HepG2 (cell line): ENCODE data around the gene SLC5A8. TPM values are rescaled to one million over a fixed set of nuclear protein-coding genes. Genes with fewer than 3 reads are reported as not detected.

Experiments
- CC2D1A ChIP-seq: sonication (generic); formaldehyde crosslinking; IDR thresholded peaks from 2 replicates; pipeline ENCODE4 v1.8.1; 2023; ENCODE audit warnings: mild to moderate bottlenecking, missing genetic modification reagents
- FOSL2 ChIP-seq: sonication (generic); formaldehyde crosslinking; IDR thresholded peaks from 2 replicates; pipeline ENCODE4 v1.4.0; 2020; ENCODE audit warnings: missing genetic modification reagents
- MED13 ChIP-seq: sonication (generic); formaldehyde crosslinking; IDR thresholded peaks from 2 replicates; pipeline ENCODE4 v1.5.0; 2020; ENCODE audit warnings: missing genetic modification reagents
- MED8 ChIP-seq: sonication (generic); formaldehyde crosslinking; IDR thresholded peaks from 2 replicates; pipeline ENCODE4 v1.8.1; 2023; ENCODE audit warnings: mild to moderate bottlenecking, missing genetic modification reagents; ENCODE audit not compliant: insufficient replicate concordance
- RFX3 ChIP-seq: IDR thresholded peaks from 2 replicates; pipeline ENCODE4 v1.6.1; 2016; ENCODE audit warnings: missing biosample characterization, missing genetic modification reagents
- polyA plus RNA-seq, 8 experiments: library from polyadenylated mRNA; depleted of rRNA in 3 of 8; stranded (reverse) in 7 of 8; unstranded in 1 of 8; fragments of >200 nt; fragmentation: Illumina TruSeq in 4 of 8; extraction: Trizol in 4 of 8; gene quantifications; 2 replicates each; pipeline versions ENCODE4 v1.2.1 to v1.2.3, GENCODE V29; 2011 to 2016; ENCODE audit warnings: low read depth in 4 of 8, missing spikeins in 1 of 8, mixed read lengths in 1 of 8; ENCODE audit not compliant: insufficient read depth in 1 of 8
- total RNA-seq, 5 experiments: library from RNA; depleted of rRNA; stranded (reverse); fragments of >200 nt; fragmentation: Illumina TruSeq; extraction: Trizol; gene quantifications; 2 replicates each; pipeline ENCODE4 v1.2.3, GENCODE V29; 2016; ENCODE audit warnings: low read depth in 1 of 5
- TF ChIP-seq, protein P1 (sequence below), 2 experiments: fragments of 450-650 bp in 1 of 2; sonication (generic) in 1 of 2; formaldehyde crosslinking in 1 of 2; IDR thresholded peaks; 2 replicates each; pipeline versions ENCODE4 v1.6.1 to v1.8.0; 2016 to 2022; ENCODE audit warnings: antibody characterized with exemption in 1 of 2, mild to moderate bottlenecking in 1 of 2, missing genetic modification reagents in 1 of 2
- TF ChIP-seq, protein P2 (sequence below): sonication (generic); formaldehyde crosslinking; IDR thresholded peaks from 2 replicates; pipeline ENCODE4 v1.9.0; 2021; ENCODE audit warnings: mild to moderate bottlenecking, missing genetic modification reagents

Gene SLC5A8
- total and polyA plus RNA-seq, 2 of the 13 experiments (the other 11 are each of a cell fraction or from before 2014, with no cell fraction given) = not detected

DNA sequence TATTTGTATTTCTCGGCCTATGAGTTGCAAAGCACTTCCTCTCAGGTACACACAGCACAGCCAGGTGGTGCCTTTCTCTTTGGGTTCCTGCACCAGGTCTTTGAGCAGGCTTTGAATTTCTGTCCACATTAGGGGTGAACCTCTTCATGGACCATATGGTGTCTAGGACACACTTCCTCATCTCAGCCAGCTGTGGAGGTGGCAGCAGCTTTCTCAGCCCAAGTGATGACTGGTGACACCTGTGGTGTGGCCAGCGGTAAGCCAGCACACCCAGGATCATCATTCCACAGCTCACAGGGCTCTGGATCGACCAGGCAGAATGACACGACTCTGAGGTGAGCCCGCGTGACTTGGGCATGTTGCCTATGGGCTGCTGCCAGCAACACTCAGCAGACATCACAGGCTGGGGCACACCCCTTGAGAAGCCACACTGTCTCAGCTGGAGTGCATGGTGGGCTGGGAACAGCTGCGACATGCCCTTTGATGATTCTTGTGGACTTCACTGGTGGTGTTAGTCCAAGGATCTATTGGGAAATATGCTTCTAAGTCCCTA lies 36.8 kb downstream of the SLC5A8 start (continued):
- TF ChIP-seq, protein P1, sequence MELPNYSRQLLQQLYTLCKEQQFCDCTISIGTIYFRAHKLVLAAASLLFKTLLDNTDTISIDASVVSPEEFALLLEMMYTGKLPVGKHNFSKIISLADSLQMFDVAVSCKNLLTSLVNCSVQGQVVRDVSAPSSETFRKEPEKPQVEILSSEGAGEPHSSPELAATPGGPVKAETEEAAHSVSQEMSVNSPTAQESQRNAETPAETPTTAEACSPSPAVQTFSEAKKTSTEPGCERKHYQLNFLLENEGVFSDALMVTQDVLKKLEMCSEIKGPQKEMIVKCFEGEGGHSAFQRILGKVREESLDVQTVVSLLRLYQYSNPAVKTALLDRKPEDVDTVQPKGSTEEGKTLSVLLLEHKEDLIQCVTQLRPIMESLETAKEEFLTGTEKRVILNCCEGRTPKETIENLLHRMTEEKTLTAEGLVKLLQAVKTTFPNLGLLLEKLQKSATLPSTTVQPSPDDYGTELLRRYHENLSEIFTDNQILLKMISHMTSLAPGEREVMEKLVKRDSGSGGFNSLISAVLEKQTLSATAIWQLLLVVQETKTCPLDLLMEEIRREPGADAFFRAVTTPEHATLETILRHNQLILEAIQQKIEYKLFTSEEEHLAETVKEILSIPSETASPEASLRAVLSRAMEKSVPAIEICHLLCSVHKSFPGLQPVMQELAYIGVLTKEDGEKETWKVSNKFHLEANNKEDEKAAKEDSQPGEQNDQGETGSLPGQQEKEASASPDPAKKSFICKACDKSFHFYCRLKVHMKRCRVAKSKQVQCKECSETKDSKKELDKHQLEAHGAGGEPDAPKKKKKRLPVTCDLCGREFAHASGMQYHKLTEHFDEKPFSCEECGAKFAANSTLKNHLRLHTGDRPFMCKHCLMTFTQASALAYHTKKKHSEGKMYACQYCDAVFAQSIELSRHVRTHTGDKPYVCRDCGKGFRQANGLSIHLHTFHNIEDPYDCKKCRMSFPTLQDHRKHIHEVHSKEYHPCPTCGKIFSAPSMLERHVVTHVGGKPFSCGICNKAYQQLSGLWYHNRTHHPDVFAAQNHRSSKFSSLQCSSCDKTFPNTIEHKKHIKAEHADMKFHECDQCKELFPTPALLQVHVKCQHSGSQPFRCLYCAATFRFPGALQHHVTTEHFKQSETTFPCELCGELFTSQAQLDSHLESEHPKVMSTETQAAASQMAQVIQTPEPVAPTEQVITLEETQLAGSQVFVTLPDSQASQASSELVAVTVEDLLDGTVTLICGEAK (IDR thresholded peaks at IDR 0.05) = no peak
- TF ChIP-seq, protein P1 (CRISPR knock-in tag; IDR thresholded peaks at IDR 0.05) = no peak
- TF ChIP-seq MED8 (CRISPR knock-in tag) = no peak
- TF ChIP-seq RFX3 = no peak
- no peak for TF ChIP-seq CC2D1A (CRISPR knock-in tag)
- TF ChIP-seq, protein P2, sequence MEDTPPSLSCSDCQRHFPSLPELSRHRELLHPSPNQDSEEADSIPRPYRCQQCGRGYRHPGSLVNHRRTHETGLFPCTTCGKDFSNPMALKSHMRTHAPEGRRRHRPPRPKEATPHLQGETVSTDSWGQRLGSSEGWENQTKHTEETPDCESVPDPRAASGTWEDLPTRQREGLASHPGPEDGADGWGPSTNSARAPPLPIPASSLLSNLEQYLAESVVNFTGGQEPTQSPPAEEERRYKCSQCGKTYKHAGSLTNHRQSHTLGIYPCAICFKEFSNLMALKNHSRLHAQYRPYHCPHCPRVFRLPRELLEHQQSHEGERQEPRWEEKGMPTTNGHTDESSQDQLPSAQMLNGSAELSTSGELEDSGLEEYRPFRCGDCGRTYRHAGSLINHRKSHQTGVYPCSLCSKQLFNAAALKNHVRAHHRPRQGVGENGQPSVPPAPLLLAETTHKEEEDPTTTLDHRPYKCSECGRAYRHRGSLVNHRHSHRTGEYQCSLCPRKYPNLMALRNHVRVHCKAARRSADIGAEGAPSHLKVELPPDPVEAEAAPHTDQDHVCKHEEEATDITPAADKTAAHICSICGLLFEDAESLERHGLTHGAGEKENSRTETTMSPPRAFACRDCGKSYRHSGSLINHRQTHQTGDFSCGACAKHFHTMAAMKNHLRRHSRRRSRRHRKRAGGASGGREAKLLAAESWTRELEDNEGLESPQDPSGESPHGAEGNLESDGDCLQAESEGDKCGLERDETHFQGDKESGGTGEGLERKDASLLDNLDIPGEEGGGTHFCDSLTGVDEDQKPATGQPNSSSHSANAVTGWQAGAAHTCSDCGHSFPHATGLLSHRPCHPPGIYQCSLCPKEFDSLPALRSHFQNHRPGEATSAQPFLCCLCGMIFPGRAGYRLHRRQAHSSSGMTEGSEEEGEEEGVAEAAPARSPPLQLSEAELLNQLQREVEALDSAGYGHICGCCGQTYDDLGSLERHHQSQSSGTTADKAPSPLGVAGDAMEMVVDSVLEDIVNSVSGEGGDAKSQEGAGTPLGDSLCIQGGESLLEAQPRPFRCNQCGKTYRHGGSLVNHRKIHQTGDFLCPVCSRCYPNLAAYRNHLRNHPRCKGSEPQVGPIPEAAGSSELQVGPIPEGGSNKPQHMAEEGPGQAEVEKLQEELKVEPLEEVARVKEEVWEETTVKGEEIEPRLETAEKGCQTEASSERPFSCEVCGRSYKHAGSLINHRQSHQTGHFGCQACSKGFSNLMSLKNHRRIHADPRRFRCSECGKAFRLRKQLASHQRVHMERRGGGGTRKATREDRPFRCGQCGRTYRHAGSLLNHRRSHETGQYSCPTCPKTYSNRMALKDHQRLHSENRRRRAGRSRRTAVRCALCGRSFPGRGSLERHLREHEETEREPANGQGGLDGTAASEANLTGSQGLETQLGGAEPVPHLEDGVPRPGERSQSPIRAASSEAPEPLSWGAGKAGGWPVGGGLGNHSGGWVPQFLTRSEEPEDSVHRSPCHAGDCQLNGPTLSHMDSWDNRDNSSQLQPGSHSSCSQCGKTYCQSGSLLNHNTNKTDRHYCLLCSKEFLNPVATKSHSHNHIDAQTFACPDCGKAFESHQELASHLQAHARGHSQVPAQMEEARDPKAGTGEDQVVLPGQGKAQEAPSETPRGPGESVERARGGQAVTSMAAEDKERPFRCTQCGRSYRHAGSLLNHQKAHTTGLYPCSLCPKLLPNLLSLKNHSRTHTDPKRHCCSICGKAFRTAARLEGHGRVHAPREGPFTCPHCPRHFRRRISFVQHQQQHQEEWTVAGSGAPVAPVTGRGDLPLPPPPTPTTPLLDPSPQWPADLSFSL (CRISPR knock-in tag) = no peak
- TF ChIP-seq FOSL2 (CRISPR knock-in tag) = no peak
- no peak for TF ChIP-seq MED13 (CRISPR knock-in tag)
